HFFc6 (cell line): ENCODE measurements around the gene MEIOSIN. TPM values are rescaled to one million over a fixed set of nuclear protein-coding genes. Genes with fewer than 3 reads are reported as not detected.
A peak's percentile ranks its signal among the peaks of the same experiment; 100 is the strongest.

Experiments
- DNase-seq: peaks from one replicate; pipeline ENCODE4 v3.0.0-alpha.2; 2018
- H3K27ac Mint-ChIP-seq: 2 replicates; pipeline ENCODE4 v1.8.0; 2020; ENCODE audit warnings: mild to moderate bottlenecking, mixed read lengths
- H3K27me3 Mint-ChIP-seq: 2 replicates; pipeline ENCODE4 v1.8.0; 2021; ENCODE audit warnings: mild to moderate bottlenecking, moderate library complexity, mixed read lengths; ENCODE audit not compliant: insufficient read depth
- H3K36me3 Mint-ChIP-seq: 2 replicates; pipeline ENCODE4 v1.8.0; 2021; ENCODE audit warnings: low read depth, mixed read lengths
- H3K4me1 Mint-ChIP-seq: 2 replicates; pipeline ENCODE4 v1.8.0; 2020; ENCODE audit warnings: low read depth, mixed read lengths
- H3K4me3 Mint-ChIP-seq: 2 replicates; pipeline ENCODE4 v1.8.0; 2020; ENCODE audit warnings: mild to moderate bottlenecking, moderate library complexity, mixed read lengths
- H3K9me3 Mint-ChIP-seq: 2 replicates; pipeline ENCODE4 v1.8.0; 2020; ENCODE audit warnings: mild to moderate bottlenecking, mixed read lengths
- total RNA-seq, 6 experiments: library from RNA; stranded (reverse); fragmentation: NEBNext Ultra II Directional; extraction: Animal tissue kit (Norgen Biotek cat#: 25700); gene quantifications; 2 replicates in 1 of 6; 3 replicates in 5 of 6; pipeline ENCODE4 v1.2.3, GENCODE V29; 2021
- TF ChIP-seq, protein P1 (sequence below): fragments of 200-600 bp; sonication (generic); IDR thresholded peaks from 2 replicates; pipeline ENCODE4 v1.5.0; 2021; ENCODE audit warnings: antibody characterized with exemption, mild to moderate bottlenecking

MEIOSIN gene
- total RNA-seq, 6 experiments from 2014 or later = not detected

DNA sequence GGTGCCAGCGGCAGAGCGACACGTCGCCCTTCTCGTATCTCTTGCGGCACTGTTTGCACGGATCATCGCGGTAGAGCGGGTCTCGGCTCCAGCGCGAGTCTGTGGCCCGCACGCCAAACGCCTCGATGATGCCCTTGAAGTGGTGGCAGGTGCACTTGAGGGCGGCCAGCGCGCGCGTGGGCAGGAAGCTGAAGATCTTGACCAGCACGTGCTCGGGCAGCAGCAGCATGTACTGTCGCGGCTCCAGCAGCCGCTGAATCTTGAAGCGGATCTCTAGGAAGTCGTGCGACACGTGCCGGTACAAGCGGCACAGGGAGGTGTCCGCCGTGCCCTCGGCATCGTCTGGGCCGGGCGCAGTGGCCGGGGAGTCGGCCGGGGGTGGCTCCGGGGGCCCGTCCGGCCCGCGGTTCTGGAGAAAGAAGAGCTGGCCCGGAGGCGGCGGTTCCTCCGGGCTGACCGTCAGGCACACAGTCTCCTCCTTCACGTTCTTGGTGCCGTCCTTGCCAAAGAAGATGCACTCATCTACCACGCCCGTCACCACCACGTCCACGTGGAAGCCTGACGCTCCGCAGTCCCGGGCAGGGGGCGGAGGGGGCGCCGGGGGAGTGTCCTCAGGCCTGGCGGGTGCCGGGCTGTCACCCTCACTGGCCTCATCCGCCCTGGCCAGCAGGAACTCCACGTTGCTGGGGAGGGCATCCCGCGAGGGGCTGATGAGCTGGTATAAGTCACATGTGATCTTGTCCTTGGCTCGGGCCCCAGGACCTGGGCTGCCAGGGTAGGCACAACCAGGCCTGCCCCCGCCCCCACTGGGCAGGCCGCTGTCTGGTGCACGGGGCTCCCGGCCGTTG lies 21.2 kb upstream of the MEIOSIN start:
- no peak overlapping the region for H3K27ac Mint-ChIP-seq
- H3K9me3 Mint-ChIP-seq = no peaks in the 10 kb centered on the region
- TF ChIP-seq, protein P1, sequence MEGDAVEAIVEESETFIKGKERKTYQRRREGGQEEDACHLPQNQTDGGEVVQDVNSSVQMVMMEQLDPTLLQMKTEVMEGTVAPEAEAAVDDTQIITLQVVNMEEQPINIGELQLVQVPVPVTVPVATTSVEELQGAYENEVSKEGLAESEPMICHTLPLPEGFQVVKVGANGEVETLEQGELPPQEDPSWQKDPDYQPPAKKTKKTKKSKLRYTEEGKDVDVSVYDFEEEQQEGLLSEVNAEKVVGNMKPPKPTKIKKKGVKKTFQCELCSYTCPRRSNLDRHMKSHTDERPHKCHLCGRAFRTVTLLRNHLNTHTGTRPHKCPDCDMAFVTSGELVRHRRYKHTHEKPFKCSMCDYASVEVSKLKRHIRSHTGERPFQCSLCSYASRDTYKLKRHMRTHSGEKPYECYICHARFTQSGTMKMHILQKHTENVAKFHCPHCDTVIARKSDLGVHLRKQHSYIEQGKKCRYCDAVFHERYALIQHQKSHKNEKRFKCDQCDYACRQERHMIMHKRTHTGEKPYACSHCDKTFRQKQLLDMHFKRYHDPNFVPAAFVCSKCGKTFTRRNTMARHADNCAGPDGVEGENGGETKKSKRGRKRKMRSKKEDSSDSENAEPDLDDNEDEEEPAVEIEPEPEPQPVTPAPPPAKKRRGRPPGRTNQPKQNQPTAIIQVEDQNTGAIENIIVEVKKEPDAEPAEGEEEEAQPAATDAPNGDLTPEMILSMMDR = no peak
- H3K4me1 Mint-ChIP-seq = peaks cover 12% of the 10 kb centered on the region
- H3K4me3 Mint-ChIP-seq = no peak overlapping the region
- H3K27me3 Mint-ChIP-seq = 0 out of 2 replicates have a peak, but pooled peaks cover 1% of the 10 kb centered on the region
- peaks cover 14% of the 10 kb centered on the region for H3K36me3 Mint-ChIP-seq
- DNase-seq = no peak

DNA sequence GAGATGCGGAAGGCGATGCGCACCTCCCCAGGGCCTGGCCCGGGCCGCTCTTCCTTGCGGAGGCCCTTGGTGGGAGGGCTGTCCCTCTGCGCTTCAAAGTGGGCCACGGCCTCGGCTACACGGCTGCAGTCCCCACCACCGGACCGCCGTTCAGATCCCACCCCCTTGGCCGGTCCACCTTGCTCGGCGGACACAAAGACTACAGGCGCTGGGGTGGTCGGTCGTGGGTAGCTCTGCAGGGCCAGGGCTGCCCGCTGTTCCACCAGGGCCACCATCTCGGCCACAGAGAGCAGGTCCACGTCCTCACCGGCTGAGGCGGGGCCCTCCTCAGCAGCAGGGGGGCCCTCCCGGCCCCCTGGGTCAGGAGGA lies 20.6 kb upstream of the MEIOSIN start:
- DNase-seq = no peak
- Mint-ChIP-seq H3K4me3 (no peak overlapping the region), H3K4me1 (peaks cover 17% of the 10 kb centered on the region), H3K9me3 (no peaks in the 10 kb centered on the region), H3K27ac (no peak overlapping the region), H3K27me3 (0 out of 2 replicates have a peak, but pooled peaks cover 1% of the 10 kb centered on the region), H3K36me3 (peaks cover 14% of the 10 kb centered on the region)
- TF ChIP-seq, protein P1 = no peak

GRCh38 chr19:45713141-45713540 lies 20.1 kb upstream of the MEIOSIN start:
- Mint-ChIP-seq H3K27ac (no peak overlapping the region), H3K27me3 (0 out of 2 replicates have a peak, but pooled peaks cover 1% of the 10 kb centered on the region), H3K4me3 (no peak overlapping the region), H3K36me3 (peaks cover 14% of the 10 kb centered on the region), H3K9me3 (no peaks in the 10 kb centered on the region), H3K4me1 (peaks cover 21% of the 10 kb centered on the region)
- TF ChIP-seq, protein P1 = no peak
- DNase-seq = no peak

DNA sequence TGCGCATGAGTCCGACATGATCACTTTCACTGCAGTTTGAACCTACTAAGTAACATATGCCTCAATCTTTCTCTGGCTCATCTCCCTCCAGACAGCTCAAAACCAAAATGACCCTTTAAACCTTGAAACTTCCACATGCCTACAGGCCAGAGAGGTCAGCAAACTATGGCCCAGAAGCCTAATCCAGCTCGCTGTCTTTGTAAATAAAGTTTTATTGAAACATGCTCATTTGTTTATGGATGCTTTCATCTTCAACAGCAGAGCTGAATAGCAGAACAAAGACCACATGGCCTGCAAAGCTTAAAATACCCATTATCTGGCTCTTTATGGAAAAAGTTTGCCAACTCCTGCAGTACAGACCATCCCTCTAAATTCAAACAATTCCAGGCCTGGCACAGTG lies 18.1 kb upstream of the MEIOSIN start:
- Mint-ChIP-seq H3K4me3 (no peak overlapping the region), H3K36me3 (peaks cover 15% of the 10 kb centered on the region), H3K27me3 (0 out of 2 replicates have a peak, but pooled peaks cover 1% of the 10 kb centered on the region), H3K4me1 (peaks cover 28% of the 10 kb centered on the region), H3K9me3 (no peaks in the 10 kb centered on the region), H3K27ac (no peak overlapping the region)
- TF ChIP-seq, protein P1 = no peak
- DNase-seq = no peak

GRCh38 chr19:45716359-45717130 lies 16.7 kb upstream of the MEIOSIN start:
- Mint-ChIP-seq H3K27me3 (0 out of 2 replicates have a peak, but pooled peaks cover 1% of the 10 kb centered on the region), H3K27ac (peak overlapping the region; percentile 98), H3K4me1 (peaks cover 33% of the 10 kb centered on the region), H3K4me3 (peak overlapping the region; percentile 94), H3K36me3 (peaks cover 9% of the 10 kb centered on the region), H3K9me3 (no peaks in the 10 kb centered on the region)
- no peak for DNase-seq
- TF ChIP-seq, protein P1 = no peak
